HUDEP-2 (cell line): Measurements from ENCODE around the gene RRAD.
"Not testable (repeated sequence)": the region's sequence is repeated elsewhere in the genome, so short reads cannot be mapped to it uniquely, and the experiment has no call there.

Experiments used
- DNase-seq, 76 experiments: peaks; one replicate each; lab custom pipeline; 2025; ENCODE audit not compliant: unreplicated experiment in 76 of 76; lab: John Stamatoyannopoulos, UW

RRAD gene

DNA sequence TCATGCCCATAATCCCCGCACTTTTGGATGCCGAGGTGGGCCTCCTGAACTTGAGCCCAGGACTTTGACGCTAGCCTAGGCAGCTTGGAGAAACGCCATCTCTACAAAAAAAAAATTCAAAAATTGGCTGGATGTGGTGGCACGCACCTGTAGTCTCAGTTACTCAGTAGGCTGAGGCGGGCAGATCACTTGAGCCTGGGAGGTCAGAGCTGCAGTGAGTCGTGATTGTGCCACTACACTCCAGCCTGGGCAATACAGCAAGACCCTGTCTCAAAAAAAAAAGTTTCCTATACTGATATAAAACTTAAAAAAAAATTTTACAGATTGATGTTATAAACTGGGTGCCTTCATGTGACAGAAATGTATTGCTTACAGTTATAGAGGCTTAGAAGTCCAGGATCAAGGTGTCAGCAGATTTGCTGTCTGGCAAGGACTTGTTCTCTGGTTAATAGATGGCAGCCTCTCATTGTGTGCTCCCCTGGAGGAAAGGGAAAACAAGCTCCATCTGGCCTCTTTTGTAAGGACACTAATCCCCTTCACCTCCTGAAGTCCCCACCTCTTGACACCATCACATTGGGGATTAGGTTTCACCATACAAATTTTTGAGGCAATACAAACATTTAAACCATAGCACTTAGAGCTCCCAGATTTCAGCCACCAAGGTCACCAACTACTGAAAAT is 27.2 kb upstream of the RRAD start:
- no peak for DNase-seq

DNA sequence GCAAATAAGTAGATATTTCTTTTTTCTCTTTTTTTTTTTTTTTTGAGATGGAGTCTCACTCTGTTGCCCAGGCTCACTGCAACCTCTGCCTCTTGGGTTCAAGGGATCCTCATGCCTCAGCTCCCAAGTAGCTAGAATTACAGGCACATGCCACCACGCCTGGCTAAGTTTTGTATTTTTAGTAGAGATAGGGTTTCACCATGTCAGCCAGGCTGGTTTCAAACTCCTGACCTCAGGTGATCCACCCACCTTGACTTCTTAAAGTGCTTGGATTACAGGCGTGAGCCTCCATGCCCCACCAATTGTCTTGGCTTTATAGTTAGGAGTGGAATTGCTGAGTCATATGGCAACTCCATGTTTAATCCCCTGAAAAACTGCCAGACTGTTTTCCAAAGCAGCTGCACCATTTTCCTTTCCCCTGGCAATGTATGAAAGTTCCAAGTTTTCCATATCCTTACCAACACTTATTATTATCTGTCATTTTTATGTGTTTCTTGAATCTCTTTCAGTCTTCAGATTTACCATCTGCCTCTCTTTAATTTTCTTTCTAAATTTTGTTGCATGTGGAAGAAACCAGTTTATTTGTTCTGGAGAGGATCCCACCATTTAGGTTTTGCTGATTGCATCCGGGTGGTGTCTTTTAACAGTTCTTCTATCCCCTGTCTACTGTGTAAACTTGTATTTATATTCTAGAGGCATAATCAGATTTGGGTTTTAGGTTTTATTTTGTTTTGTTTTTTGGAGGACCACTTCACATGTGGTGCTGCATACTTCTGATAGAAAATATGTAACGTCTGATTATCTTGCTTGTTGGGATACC is 25.8 kb upstream of the RRAD start:
- DNase-seq: no peak

DNA sequence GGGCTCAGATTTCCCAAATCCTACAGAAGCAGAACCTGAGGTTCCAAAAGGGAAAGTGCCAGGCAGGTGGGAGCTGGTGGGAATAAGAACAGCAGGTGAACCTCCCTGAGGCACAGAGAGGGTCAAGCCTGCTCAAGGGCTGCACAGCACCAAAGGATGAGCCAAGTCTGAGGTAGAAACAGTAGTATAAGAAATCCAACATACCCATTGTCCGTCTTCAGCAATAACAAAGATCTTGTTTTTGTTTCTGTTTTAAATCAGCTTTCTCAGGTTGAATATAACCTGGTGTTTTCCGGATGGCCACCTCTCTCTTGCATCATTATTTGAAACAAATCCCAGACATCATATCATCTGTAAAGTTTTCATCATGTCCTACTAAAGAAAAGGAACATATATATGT is 25.1 kb upstream of the RRAD start:
- DNase-seq: no peak

GRCh38 chr16:66949472-66949871 is 24.1 kb upstream of the RRAD start:
- DNase-seq: no peak

DNA sequence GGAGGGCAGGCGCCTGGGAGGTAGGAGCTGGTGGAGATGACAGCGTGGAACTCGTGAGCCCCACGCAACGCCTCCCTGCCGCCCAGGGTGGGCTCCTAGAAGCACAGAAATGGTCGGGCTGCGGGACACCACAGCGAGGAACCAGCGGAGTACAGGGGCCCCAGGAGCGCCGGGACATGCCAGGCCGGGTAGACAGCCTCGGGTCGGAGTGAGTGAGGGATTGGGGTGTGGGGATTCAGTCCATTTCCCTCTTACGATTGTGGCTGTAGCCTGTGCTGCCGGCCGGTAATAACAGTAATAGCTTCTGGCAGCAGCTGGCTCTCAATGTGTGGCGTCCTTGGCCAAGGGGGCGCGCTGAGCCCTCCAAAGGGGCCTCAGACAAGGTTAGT is 23.5 kb upstream of the RRAD start:
- DNase-seq: no peak

- DNase-seq: no peak
These were observed 22.9 kb upstream of the RRAD start for GRCh38 chr16:66948134-66948836.

- peak in 69 of 76 experiments; percentile 11 to 86 (median 64) for DNase-seq
These were observed 22.1 kb upstream of the RRAD start for GRCh38 chr16:66947302-66948065.

DNA sequence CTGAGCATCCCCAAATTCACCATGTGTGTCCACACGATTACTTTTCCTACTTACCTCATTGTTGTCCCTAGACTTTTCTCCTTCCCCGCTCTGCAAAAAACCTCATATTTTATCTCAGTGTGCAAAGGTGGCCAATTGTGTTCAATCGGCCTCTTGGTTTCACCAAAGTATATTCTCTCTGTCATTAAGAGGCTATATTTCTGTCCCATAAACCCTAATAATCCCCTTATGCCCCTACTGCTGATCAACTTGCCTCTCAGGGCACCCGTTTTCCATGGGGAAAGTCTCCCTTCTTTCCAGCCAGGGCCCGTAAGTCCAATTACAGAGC is 21.6 kb upstream of the RRAD start:
- DNase-seq: no peak

- no peak for DNase-seq
These were observed 21.2 kb upstream of the RRAD start for GRCh38 chr16:66946541-66946940.

- DNase-seq: no peak
These were observed 20.6 kb upstream of the RRAD start for GRCh38 chr16:66945939-66946338.

DNA sequence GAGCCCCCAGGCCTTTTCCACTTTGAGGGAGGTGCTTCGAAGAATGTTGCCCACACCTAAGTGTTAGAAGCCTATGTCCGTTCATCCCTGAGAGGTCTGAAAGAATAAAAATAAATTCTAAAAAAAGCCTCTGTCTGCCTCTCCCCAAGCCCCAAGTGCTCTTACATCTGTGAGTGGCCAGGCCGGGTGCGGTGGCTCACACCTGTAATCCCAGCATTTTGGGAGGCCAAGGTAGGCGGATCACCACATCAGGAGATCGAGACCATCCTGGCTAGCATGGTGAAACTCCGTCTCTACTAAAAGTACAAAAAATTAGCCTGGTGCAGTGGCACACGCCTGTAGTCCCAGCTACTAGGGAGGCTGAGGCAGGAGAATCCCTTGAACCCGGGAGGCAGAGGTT is 19.6 kb upstream of the RRAD start:
- not testable (repeated sequence) for DNase-seq

DNA sequence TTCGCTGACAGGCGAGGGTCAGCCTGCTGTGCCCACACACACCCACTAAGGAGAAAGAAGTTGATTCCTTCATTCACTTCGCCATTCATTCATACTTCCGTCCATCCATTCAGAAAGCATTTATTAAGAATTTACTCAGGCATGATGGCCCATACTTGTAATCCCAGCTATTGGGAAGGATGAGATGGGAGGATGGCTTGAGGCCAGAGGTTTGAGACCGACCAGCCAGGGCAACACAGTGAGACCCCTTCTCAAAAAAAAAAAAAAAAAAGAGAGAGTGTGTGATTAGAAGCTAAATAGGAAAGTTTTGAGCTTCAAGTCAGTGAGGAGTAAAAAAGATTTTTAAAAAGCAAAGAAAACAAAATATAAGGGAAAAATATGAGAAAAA is 18.7 kb upstream of the RRAD start:
- no peak for DNase-seq

- no peak for DNase-seq
These were observed 18.2 kb upstream of the RRAD start for GRCh38 chr16:66943426-66944053.

- DNase-seq: no peak
These were observed 17.6 kb upstream of the RRAD start for GRCh38 chr16:66942981-66943380.

- DNase-seq: no peak
These were observed 14.9 kb upstream of the RRAD start for GRCh38 chr16:66940236-66940635.

GRCh38 chr16:66939366-66939765 is 14.0 kb upstream of the RRAD start:
- DNase-seq: no peak

- no peak for DNase-seq
These were observed 12.5 kb upstream of the RRAD start for GRCh38 chr16:66937725-66938337.

DNA sequence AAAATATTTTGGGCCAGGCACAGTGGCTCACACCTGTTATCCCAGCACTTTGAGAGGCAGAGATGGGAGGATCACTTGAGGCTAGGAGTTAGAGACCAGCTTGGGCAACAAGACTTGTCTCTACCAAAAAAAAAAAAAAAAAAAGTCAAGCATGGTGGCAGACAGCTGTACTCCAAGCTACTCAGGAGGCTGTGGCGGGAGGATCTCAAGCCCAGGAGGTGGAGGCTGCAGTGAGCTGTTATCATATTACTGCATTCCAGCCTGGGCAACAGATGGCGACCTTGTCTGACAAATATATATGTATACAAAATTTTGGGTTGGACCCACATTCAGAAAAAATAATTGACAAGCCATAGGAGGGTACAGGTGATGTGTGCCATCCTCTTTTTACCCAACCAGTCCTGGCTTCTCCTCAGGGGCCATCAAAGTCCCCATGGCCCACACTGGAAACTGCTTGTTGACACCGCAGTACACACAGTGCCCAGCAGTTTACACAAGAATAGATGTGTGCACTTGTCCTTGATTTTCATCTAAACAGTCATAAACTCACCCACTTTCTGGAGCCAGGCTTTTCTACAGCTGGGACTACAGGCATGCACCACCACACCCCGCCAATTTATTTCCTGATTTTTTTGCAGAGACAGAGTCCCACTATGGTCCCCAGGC is 11.7 kb upstream of the RRAD start:
- peak in 16 of 76 experiments; percentile 4 to 34 (median 16) for DNase-seq

DNA sequence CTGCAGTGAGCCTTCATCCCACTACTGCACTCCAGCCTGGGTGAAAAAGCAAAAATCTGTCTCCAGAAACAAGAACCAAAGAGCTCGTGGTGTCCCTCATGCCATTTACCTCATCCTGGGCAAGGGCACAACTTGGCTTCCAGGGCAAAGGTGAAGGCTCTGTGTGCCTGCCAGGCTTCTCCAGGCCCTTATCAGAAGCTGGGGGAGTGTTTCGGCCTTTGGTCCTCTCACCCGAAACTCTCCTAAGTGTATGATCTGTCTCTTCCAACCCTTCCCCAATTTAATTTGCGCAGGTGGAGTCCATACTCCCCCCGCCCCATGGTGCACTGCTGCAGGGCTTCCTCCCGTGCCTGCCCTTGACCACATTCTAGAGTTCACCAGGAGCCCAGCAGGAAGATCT is 11.1 kb upstream of the RRAD start:
- DNase-seq: no peak
